NCI-H1930 (cell line): ENCODE measurements around the gene POTEJ.
"Not testable (repeated sequence)": the region's sequence is repeated elsewhere in the genome, so short reads cannot be mapped to it uniquely, and the experiment has no call there.

ENCODE experiments used
- DNase-seq, 2 experiments: peaks; one replicate each; lab custom pipeline; 2025; lab: John Stamatoyannopoulos, UW

The POTEJ gene

DNA sequence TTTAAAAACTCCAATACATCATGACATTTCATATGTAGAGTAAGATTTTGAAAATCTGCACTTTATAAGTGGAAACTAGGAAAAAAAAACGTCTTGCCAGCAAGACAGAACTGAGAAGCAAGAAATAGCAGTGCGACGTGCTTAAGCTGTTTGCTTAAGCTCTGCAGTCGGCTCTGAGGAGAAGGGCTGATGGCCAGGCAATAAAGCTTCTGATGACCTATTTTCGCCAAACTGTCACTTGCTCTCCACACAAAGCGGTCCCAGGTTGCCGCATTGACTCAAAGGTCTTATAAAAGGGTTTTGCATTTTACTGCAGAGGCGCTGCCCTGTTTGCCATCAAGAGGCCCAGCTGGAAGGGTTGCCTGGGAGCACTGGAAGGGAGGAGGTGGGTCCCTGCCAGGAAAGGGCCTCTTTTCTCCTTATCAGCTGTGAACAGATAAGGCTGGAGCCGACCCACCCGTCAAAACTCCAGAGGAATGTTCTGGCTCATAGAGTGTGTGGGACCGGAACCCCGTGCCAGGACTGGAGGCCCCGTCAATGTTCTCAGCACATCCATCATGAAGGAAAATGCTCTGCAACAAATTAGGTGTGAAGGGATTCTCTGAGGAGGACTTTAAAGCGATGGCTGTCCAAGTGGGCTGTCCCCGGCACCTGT, 9.5 kb upstream of the POTEJ start:
- DNase-seq: not testable (repeated sequence)

DNA sequence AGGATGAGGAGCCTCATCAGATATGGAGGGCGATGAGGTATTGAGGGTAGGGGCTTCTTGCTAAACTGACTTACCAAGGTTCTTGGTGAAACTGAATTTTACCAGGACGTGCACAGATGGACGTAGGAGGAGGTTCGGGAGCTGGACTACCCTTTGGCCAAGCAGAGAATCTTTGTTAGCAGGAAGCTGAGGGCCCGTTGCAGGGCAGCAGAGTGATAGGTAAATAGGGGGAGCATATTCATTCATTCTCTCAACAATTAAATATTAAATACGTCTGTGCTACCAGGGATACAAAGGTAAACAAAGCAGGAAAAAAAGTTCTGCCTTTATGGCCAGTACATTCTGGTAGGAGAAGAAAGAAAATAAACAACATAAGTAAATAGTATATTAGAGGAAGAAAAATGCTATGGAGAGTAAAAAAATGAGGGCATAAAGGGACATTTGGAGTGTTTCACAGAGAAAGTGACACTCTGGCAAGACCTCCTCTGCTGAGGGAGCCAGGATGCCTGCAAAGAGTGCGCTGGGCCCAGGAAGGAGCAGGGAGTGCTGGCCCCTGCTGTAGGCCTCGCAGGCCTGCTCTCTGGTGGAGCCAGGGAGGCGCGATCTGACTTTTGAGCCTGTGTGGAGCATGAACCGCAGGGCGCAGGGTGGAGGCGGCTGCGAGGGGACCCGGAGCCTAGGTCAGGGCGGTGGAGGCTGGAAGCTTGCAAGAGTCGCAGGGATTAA, 2.8 kb upstream of the POTEJ start:
- DNase-seq: not testable (repeated sequence)

DNA sequence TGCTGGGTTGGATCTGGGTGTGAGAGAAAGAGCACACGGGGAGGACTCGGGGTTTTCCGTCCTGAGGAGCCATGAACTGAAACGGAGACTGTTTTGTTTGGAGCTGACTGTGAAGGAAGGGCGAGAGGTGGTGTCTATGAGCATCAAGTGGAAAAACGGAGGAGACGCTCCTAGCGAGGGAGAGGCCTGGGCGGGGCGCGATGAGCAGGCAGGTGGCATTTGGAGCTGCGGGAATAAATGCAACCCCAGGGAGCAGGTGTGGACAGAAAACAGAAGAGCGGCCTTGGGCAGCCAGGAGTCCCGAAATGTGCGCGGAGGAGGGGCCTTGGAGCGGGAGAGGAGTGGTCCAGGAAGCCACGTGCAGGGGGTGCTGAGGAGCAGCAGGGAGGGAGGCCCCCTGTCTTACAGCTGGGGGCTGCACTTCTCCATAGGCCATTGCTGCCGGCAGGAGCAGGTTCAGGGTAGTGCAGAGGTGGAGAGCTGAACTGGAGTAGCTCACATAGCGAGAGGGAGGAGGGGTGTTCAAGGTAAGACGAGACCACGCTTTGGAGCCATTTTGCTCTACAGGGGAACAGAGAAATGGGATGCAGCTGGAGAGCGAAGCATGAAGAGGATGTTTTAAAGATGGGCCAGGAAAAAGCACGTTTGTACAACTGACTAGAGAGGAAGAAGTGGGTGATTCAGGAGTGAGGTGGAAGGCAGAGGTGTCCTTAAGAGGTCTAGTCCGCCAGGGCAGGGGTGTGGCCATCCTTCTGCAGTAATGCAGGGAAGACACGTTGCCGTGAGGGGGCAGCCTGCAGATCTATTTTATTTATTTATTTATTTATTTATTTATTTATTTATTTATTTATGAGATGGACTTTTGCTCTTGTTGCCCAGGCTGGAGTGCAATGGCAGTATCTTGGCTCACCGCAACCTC, 2.0 kb upstream of the POTEJ start:
- not testable (repeated sequence) for DNase-seq

- DNase-seq: not testable (repeated sequence)
Measured at GRCh38 chr2:130610486-130610885, 754 bp upstream of the POTEJ start.

DNA sequence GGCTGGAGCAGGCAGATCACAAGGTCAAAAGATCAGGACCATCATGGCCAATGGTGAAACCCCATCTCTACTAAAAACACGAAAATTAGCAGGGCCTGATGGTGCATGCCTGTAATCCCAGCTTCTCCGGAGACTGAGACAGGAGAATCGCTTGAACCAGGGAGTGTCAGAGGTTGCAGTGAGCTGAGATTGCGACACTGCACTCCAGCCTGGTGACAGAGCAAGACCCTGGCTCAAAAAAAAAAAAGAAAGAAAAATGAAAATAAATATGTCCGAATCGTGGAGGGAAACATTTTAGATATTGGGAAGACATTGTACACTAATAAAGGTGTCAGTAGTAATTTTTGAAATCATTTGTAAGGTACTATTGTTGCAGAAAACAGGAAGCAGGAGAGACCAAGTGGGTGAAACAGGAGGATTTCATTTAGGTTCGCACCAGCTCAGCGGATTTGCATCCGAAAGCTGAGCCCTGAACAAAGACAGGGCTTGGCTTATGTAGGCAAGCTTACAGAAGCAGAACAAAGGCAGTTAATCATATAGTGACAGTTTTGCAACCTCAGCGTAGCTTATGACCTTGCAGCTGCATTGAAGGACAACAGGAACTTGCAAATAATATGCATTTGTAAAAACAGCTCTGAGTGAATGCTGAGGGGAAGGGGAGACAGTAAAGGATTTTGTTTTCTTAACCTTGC, 17.7 kb downstream of the POTEJ start:
- DNase-seq: not testable (repeated sequence)

DNA sequence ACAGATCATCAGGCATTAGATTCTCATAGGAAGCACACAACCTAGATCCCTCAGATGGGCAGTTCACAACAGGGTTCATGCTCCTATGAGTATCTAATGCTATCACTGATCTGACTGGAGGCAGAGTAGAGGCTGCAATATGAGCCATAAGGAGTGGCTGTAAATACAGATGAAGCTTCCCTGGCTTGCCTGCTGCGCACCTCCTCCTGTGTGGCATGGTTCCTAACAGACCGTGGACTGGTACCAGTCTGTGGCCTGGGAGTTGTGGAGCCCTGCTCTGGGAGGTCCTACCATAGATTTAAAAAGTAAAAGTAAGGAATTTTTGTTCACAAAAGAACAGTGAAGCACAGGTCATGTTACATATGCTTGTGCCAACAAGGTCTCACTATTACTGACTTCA, 27.7 kb downstream of the POTEJ start:
- DNase-seq: not testable (repeated sequence)

DNA sequence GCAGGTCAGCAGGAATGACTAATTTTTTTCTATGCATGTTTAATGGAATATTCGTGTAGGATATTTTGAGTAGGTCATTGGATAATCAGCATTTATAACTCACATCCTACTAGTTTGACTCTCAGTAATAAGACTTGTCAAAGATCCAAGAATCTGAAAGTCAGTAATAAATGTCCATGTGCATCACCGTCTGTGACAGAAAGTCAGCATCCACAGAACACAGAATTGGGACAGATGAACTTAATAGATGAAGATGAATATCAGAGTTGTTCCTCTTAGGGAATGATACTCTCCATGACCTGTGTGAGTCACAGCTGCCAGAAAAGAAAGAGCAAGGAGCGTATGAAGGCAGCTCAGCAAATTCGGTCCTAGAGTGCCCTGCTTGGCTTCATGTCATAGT, 30.4 kb downstream of the POTEJ start:
- DNase-seq: not testable (repeated sequence)

GRCh38 chr2:130649285-130649684, 38.0 kb downstream of the POTEJ start:
- DNase-seq: not testable (repeated sequence)

DNA sequence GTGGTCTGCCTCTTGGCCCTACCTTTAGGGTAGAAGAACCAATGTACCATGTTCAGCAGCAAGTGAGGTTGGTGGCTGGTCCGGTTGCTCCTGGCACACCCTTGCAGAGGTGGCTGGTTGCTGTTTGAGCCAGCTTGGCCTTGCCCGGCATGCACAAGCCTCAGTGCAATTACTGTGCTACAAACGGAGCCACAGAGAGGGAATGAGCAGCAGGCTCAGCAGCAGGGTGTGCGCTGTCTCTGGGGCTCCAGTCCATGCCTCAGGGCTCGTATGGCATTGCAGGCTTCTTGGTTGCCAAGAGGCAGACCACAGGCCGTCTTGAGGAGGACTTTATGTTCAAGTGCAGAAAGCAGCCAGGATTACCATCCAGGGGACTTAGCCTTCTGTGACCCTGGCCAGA, 53.3 kb downstream of the POTEJ start:
- not testable (repeated sequence) for DNase-seq

- not testable (repeated sequence) for DNase-seq
Measured at GRCh38 chr2:130665596-130665995, 54.4 kb downstream of the POTEJ start.

GRCh38 chr2:130667516-130667915, 56.3 kb downstream of the POTEJ start:
- not testable (repeated sequence) for DNase-seq

DNA sequence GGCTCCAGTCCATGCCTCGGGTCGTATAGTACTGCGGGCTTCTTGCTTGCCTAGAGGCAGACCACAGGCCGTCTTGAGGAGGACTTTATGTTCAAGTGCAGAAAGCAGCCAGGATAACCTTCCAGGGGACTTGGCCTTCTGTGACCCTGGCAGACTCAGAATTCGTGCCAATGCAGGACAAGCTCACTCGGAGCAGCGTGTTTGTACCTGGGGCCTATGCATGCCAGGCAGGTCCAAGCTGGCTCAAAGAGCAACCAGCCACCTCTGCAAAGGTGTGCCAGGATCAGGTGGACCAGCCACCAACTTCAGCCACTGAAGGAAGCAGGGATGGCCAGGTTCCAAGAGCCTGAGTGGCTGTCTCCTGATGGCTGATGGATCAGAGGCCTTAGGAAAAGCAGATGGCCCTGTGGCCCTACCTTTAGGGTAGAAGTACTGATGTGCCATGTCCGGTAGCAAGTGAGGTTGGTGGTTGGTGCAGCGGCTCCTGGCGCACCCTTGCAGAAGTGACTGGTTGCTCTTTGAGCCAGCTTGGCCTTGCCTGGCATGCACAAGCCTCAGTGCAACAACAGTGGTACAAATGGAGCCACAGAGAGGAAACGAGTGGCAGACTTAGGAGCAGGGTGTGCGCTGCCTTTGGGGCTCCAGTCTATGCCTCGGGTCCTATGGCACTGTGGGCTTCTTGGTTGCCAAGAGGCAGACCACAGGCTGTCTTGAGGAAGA, 58.9 kb downstream of the POTEJ start:
- DNase-seq: not testable (repeated sequence)

DNA sequence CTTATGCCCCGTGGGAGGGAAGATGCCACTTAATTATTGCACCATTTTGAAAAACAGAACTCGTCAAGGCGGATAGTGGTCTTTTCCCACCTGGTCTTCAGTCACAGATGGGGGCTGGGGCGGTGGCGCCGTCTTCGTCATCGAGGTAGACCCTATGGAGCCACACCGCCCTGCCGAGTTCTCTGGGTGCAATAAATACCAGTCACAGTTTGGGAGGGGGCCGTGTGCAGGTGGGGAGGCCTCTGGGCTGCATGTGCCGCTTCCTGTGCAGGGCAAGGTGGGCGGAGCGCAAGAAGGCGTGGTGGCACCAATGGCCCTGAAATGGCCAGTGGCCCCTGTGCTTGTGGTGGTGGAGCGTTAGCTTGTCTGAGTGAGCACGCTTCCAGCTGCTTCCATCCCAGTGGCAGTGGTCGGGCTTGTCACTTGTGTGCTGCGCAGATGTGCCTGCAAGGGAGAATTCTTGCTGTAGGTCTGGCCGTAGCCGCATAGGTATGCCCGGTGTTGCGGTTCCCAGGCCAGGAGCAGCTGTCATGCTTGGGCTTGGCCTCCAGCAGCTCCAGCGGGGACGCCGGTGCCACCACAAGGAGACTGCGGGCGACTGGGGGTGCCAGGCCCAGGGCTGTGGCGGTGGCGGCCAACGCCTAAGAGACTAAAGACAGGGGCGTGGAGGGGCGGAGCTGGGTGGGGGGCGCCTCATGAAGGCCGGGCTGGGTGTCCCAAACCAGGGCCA, 81.0 kb downstream of the POTEJ start:
- DNase-seq: not testable (repeated sequence)

DNA sequence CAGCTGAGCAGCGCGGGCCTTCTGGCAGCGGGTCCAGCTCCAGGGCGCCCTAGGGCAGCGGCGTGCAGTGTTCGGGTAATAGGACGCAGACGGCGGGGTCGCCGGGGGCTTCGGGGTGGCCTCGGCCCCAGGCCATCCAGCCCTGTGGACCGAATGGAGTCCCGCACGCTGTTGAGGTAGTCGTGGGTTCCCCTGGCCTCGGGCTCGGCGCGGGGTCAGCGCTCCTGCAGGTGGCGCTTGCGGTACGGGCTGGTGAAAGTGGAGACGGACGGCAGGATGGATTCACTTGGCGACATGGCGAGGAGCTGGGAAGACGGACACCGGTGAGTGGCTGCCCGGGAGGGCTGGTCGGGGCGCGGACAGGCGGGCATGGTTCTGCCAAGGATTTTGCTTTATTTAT, 82.2 kb downstream of the POTEJ start:
- DNase-seq: not testable (repeated sequence)

DNA sequence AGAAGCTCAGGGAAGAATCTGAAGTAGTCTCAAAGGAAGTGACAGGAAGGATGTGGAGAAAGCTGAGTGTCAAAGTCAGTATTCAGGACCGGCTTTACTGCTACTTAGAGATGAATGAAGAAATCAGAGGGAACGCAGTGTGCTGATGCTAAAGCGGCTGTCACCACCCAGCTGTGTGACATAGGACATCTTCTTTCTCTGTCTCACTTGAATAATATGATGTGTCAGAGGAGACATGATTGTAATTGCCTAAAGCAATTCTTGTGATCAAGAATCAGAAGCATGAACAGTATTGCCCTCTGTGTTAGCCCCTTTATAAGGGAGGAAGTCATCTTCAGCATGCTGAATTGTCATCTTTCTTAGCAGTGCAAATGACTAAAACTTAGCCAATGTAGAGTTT, 92.0 kb downstream of the POTEJ start:
- not testable (repeated sequence) for DNase-seq
